GM12878 (cell line): ENCODE measurements around the gene PLP2. TPM values are rescaled to one million over a fixed set of nuclear protein-coding genes. Genes with fewer than 3 reads are reported as not detected.

ENCODE experiments used
- ATAC-seq: fragments of 200-7000 bp; cut with Tn5 transposase; 3 replicates; pipeline ENCODE4 v1.9.1; 2020; ENCODE audit warnings: mild to moderate bottlenecking, moderate library complexity
- BruUV-seq: library from RNA; stranded (reverse); fragments of 400-500 nt; replicated peaks from 2 replicates; lab custom pipeline; 2021; lab: Mats Ljungman, UMichigan
- CTCF ChIA-PET: fragments of 300-600 bp; sonication (Branson Sonifier 250); formaldehyde crosslinking; extraction: SDS; loops from one replicate; lab custom pipeline; 2021; ENCODE audit warnings: inconsistent platforms; lab: Yijun Ruan, JAX
- POLR2A ChIA-PET: fragments of 350-600 bp; formaldehyde crosslinking; extraction: SDS; loops from one replicate; lab custom pipeline; 2021; ENCODE audit warnings: inconsistent platforms; lab: Charles Lee
- RAD21 ChIA-PET: fragments of 300-600 bp; sonication (Branson Sonifier 250); formaldehyde crosslinking; loops from one replicate; lab custom pipeline; 2023; ENCODE audit warnings: antibody characterized with exemption; ENCODE audit not compliant: unreplicated experiment; lab: Charles Lee
- SMC1A ChIA-PET: fragments of 300-600 bp; sonication (Branson Sonifier 250); formaldehyde crosslinking; loops from one replicate; lab custom pipeline; 2023; ENCODE audit not compliant: unreplicated experiment, uncharacterized antibody; lab: Charles Lee
- DNase-seq: peaks from one replicate; pipeline ENCODE4 v3.0.0-alpha.2; 2011; ENCODE audit warnings: low read depth, low spot score
- FAIRE-seq: peaks from 3 replicates; lab custom pipeline; 2011; peaks lifted over from hg19 to GRCh38; lab: Jason Lieb, UNC
- H2AFZ ChIP-seq: 2 replicates; pipeline ENCODE4 v1.6.0; 2011; ENCODE audit warnings: low read depth, low read length, control low read depth; ENCODE audit not compliant: control insufficient read depth
- H3K27ac ChIP-seq: 2 replicates; pipeline ENCODE4 v1.5.1; 2011; ENCODE audit warnings: control low read depth; ENCODE audit not compliant: control insufficient read depth, insufficient read depth
- H3K27me3 ChIP-seq, 2 experiments: replicated peaks in 1 of 2; 2 replicates each; pipeline versions ENCODE4 v1.6.0 to v1.6.1; 2011; ENCODE audit warnings: low read length in 1 of 2; ENCODE audit not compliant: control insufficient read depth in 2 of 2, insufficient read depth in 2 of 2
- H3K36me3 ChIP-seq, 2 experiments: 2 replicates each; pipeline ENCODE4 v1.5.1; 2011; ENCODE audit warnings: low read length in 1 of 2; ENCODE audit not compliant: control insufficient read depth in 2 of 2, insufficient read depth in 2 of 2
- H3K4me1 ChIP-seq: 2 replicates; pipeline ENCODE4 v1.6.1; 2011; ENCODE audit warnings: mild to moderate bottlenecking, low read length, moderate library complexity, mixed read lengths; ENCODE audit not compliant: control insufficient read depth, insufficient read depth
- H3K4me2 ChIP-seq: 2 replicates; pipeline ENCODE4 v1.6.0; 2011; ENCODE audit warnings: control low read depth; ENCODE audit not compliant: control insufficient read depth, insufficient read depth
- H3K4me3 ChIP-seq: fragments of 200-600 bp; sonication (generic); 2 replicates; pipeline ENCODE4 v1.5.1; 2016
- H3K79me2 ChIP-seq: 2 replicates; pipeline ENCODE4 v1.6.0; 2011; ENCODE audit warnings: low read length; ENCODE audit not compliant: control insufficient read depth, insufficient read depth
- H3K9ac ChIP-seq: 2 replicates; pipeline ENCODE4 v1.8.0; 2011; ENCODE audit warnings: low read length, control low read depth, mixed read lengths; ENCODE audit not compliant: control insufficient read depth, insufficient read depth
- H3K9me3 ChIP-seq: replicated peaks from 3 replicates; pipeline ENCODE4 v1.5.1; 2011; ENCODE audit warnings: mild to moderate bottlenecking, low read length; ENCODE audit not compliant: control insufficient read depth, insufficient read depth
- H4K20me1 ChIP-seq: 2 replicates; pipeline ENCODE4 v1.6.0; 2011; ENCODE audit not compliant: control insufficient read depth, insufficient read depth
- EED ChIP-seq: sonication (generic); IDR thresholded peaks from 2 replicates; pipeline ENCODE4 v1.6.1; 2016; ENCODE audit warnings: antibody characterized with exemption, low read depth
- IRF4 ChIP-seq: IDR thresholded peaks from 2 replicates; pipeline ENCODE4 v1.6.1; 2011; ENCODE audit warnings: low read depth, low read length
- MEF2B ChIP-seq: fragments of 450-650 bp; IDR thresholded peaks from 2 replicates; pipeline ENCODE4 v1.6.1; 2018; ENCODE audit warnings: mild to moderate bottlenecking, moderate library complexity; ENCODE audit not compliant: partially characterized antibody, poor library complexity, severe bottlenecking
- SIX5 ChIP-seq: IDR thresholded peaks from 2 replicates; pipeline ENCODE4 v1.6.1; 2011; ENCODE audit warnings: mild to moderate bottlenecking, low read depth, low read length, moderate library complexity; ENCODE audit not compliant: severe bottlenecking
- WGBS: methylation state at CpG from one replicate; pipeline ENCODE4 v1.1.6; 2016; ENCODE audit warnings: low lambda C conversion rate; ENCODE audit not compliant: insufficient replicate concordance, insufficient coverage; ENCODE audit errors: missing lambda C conversion rate; 5-methylcytosine and 5-hydroxymethylcytosine counted together
- in situ Hi-C: fragments of 300-500 bp; cut with MboI; formaldehyde crosslinking; loops from 9 replicates; pipeline ENCODE4 v1.14.3; 2018; ENCODE audit warnings: mixed read lengths
- intact Hi-C: fragments of 100-400 bp; cut with micrococcal nuclease; formaldehyde crosslinking; loops from one replicate; pipeline ENCODE4 v1.14.2; 2022; ENCODE audit not compliant: unreplicated experiment
- polyA plus RNA-seq, 11 experiments: library from polyadenylated mRNA; depleted of rRNA in 4 of 11; unstranded in 6 of 11; stranded (reverse) in 5 of 11; fragments of >200 nt; fragmentation: Nextera tagmentation in 4 of 11; fragmentation: Illumina TruSeq in 1 of 11; extraction: Ambion mirVana in 4 of 11; extraction: Trizol in 1 of 11; gene quantifications; 1 replicate in 1 of 11; 2 replicates in 10 of 11; pipeline versions ENCODE4 v1.2.1 to v1.2.3, GENCODE V29; 2011 to 2016; ENCODE audit warnings: inconsistent platforms in 2 of 11, missing spikeins in 2 of 11, low read depth in 1 of 11
- total RNA-seq, 4 experiments: library from RNA; depleted of rRNA in 3 of 4; stranded (reverse); fragments of >200 nt in 3 of 4; fragmentation: Illumina TruSeq in 1 of 4; extraction: Trizol in 1 of 4; gene quantifications; 2 replicates each; pipeline versions ENCODE4 v1.2.1 to v1.2.3, GENCODE V29; 2013 to 2021

PLP2 gene
- total and polyA plus RNA-seq, 10 of the 15 experiments (the other 5 are each of a cell fraction or from before 2014, with no cell fraction given): 56.6 to 177 (median 99.3) TPM

DNA sequence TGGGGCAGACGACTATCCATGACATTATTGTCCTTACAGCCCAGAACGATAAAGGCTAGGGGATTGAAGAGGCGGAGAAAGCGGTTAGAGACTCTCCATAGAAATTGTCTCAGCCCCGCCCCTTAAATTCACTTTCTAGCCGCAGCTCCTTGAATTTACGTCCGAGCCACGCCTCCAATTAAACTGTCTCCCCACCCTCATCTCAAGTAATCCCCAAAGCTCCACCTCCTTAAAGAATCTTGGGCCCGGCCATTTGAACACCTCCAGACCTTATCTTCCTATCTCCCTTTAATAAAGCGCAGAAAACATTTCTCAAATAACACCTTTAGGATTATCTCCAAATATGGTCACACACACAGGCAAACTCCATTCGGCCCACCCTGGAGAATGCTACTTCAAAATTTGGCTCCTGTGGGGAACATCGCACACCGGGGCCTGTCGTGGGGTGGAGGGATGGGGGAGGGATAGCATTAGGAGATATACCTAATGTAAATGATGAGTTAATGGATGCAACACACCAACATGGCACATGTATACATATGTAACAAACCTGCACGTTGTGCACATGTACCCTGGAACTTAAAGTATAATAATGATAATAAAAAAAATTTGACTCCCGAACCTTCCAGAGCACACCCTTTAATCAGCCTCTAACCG is 16.3 kb upstream of the PLP2 start:
- 40% methylated on average over 18 of the region's 18 CpGs for WGBS
- ChIA-PET POLR2A (interaction anchor here (0.6 to 3.3 kb wide), 11 partner anchors 11 to 258 kb away, joined by 3 to 14 read pairs (median 4); partner anchors contain the start of genes PLP2, PQBP1, TFE3 and TIMM17B), SMC1A (interaction anchor here (0.8 to 2.3 kb wide), 8 partner anchors 12 to 75 kb away, joined by 3 to 14 read pairs (median 4); partner anchors contain the start of gene WDR45), CTCF (interaction anchor here (0.6 to 3.1 kb wide), 13 partner anchors 9 to 114 kb away, joined by 3 to 33 read pairs (median 4); partner anchors contain the start of gene GPKOW), RAD21 (interaction anchor here (0.7 to 2.1 kb wide), 10 partner anchors 8 to 76 kb away, joined by 3 to 11 read pairs (median 4); partner anchors contain the start of genes PLP2 and WDR45)
- H3K4me3 ChIP-seq: peak overlapping the region; percentile 62; the same call in 1 of the 2 replicates
- no peaks in the 10 kb centered on the region for H3K4me1 ChIP-seq
- H3K4me2 ChIP-seq: peak overlapping the region; percentile 67
- BruUV-seq: no TSS peak
- in situ Hi-C loops: no loop called here
- TF ChIP-seq EED: no peak
- no peak for TF ChIP-seq IRF4
- TF ChIP-seq SIX5: no peak
- no peak for TF ChIP-seq MEF2B
- peak overlapping the region; percentile 63 for H3K9ac ChIP-seq
- no peaks in the 10 kb centered on the region for H3K9me3 ChIP-seq
- H3K27ac ChIP-seq: no peak overlapping the region
- peak overlapping the region; percentile 45 for H2AFZ ChIP-seq
- no peaks in the 10 kb centered on the region for H4K20me1 ChIP-seq
- peak; percentile 52 for ATAC-seq
- no peaks in the 10 kb centered on the region for H3K79me2 ChIP-seq
- no peaks in the 10 kb centered on the region for H3K36me3 ChIP-seq
- no peaks in the 10 kb centered on the region for H3K27me3 ChIP-seq
- no peak for FAIRE-seq
- intact Hi-C loops: no loop called here
- no peak for DNase-seq
